K562 (cell line): ENCODE results near the gene SLC25A21. TPM values are rescaled to one million over a fixed set of nuclear protein-coding genes. Genes with fewer than 3 reads are reported as not detected.

Experiments
- EHMT2 ChIP-seq: fragments of 450-650 bp; IDR thresholded peaks from 2 replicates; pipeline ENCODE4 v1.6.1; 2018; ENCODE audit warnings: antibody characterized with exemption
- FOS ChIP-seq: IDR thresholded peaks from 3 replicates; pipeline ENCODE4 v1.6.1; 2011; ENCODE audit not compliant: insufficient read length; ENCODE audit errors: extremely low read depth
- FOXP1 ChIP-seq: sonication (generic); formaldehyde crosslinking; IDR thresholded peaks from 2 replicates; pipeline ENCODE4 v1.8.0; 2022; ENCODE audit warnings: mild to moderate bottlenecking, missing genetic modification reagents
- GATAD2B ChIP-seq: fragments of 450-650 bp; IDR thresholded peaks from 2 replicates; pipeline ENCODE4 v1.6.1; 2017; ENCODE audit warnings: mild to moderate bottlenecking, borderline replicate concordance
- HIVEP1 ChIP-seq: fragments of 250-450 bp; sonication (Bioruptor Pico); IDR thresholded peaks from 2 replicates; pipeline ENCODE4 v1.4.0; 2020; ENCODE audit warnings: mild to moderate bottlenecking
- KDM5B ChIP-seq: fragments of 200-600 bp; sonication (generic); IDR thresholded peaks from 2 replicates; pipeline ENCODE4 v1.6.1; 2012; ENCODE audit warnings: low read depth, mild to moderate bottlenecking, moderate library complexity, low read length, control low read depth, inconsistent platforms; ENCODE audit not compliant: insufficient replicate concordance
- MNT ChIP-seq, 2 experiments: fragments of 450-650 bp; conservative IDR thresholded peaks; 2 replicates each; pipeline ENCODE4 v1.6.1; 2017; ENCODE audit warnings: mild to moderate bottlenecking in 2 of 2, moderate library complexity in 2 of 2
- MTA3 ChIP-seq: fragments of 450-650 bp; formaldehyde crosslinking; IDR thresholded peaks from 2 replicates; pipeline ENCODE4 v1.6.1; 2017; ENCODE audit warnings: mild to moderate bottlenecking, borderline replicate concordance
- NR0B1 ChIP-seq: fragments of 450-650 bp; IDR thresholded peaks from one replicate; pipeline ENCODE4 v1.6.1; 2018; ENCODE audit warnings: mild to moderate bottlenecking, moderate library complexity; ENCODE audit not compliant: partially characterized antibody
- NR3C1 ChIP-seq: sonication (generic); formaldehyde crosslinking; IDR thresholded peaks from 2 replicates; pipeline ENCODE4 v1.8.1; 2022; ENCODE audit warnings: missing genetic modification reagents
- OTX1 ChIP-seq: fragments of 450-650 bp; formaldehyde crosslinking; IDR thresholded peaks from 2 replicates; pipeline ENCODE4 v1.4.0; 2022; ENCODE audit warnings: mild to moderate bottlenecking
- PHB ChIP-seq: fragments of 250-450 bp; sonication (Bioruptor Pico); IDR thresholded peaks from 2 replicates; pipeline ENCODE4 v1.5.0; 2021
- POLR3G ChIP-seq: IDR thresholded peaks from 2 replicates; pipeline ENCODE4 v1.6.1; 2011; ENCODE audit not compliant: insufficient read length, insufficient replicate concordance; ENCODE audit errors: extremely low read depth
- PPARD ChIP-seq: fragments of 250-450 bp; sonication (Bioruptor Pico); IDR thresholded peaks from 2 replicates; pipeline ENCODE4 v1.8.0; 2022; ENCODE audit warnings: inconsistent platforms, mild to moderate bottlenecking, moderate library complexity
- PURB ChIP-seq: sonication (generic); formaldehyde crosslinking; IDR thresholded peaks from 2 replicates; pipeline ENCODE4 v1.9.0; 2021; ENCODE audit warnings: low read depth, mild to moderate bottlenecking, missing genetic modification reagents
- SAFB ChIP-seq: fragments of 200-400 bp; formaldehyde crosslinking; IDR thresholded peaks from 2 replicates; pipeline ENCODE4 v1.6.1; 2017; ENCODE audit warnings: low read depth, low read length, borderline replicate concordance
- TBP ChIP-seq: optimal IDR thresholded peaks from 2 replicates; pipeline ENCODE3; 2011; ENCODE audit warnings: low read depth, low read length, improper control_type of control experiment
- TFE3 ChIP-seq: fragments of 450-650 bp; formaldehyde crosslinking; IDR thresholded peaks from 2 replicates; pipeline ENCODE4 v1.4.0; 2020; ENCODE audit warnings: mild to moderate bottlenecking, mixed read lengths
- U2AF2 ChIP-seq: fragments of 200-400 bp; formaldehyde crosslinking; optimal IDR thresholded peaks from 2 replicates; pipeline ENCODE3; 2017; ENCODE audit warnings: low read depth, mild to moderate bottlenecking, low read length
- ZFPM2 ChIP-seq: fragments of 250-450 bp; sonication (Bioruptor Pico); IDR thresholded peaks from 2 replicates; pipeline ENCODE4 v1.5.1; 2022; ENCODE audit warnings: mild to moderate bottlenecking
- ZNF253 ChIP-seq: fragments of 250-450 bp; sonication (Bioruptor Pico); conservative IDR thresholded peaks from 2 replicates; pipeline ENCODE4 v1.6.1; 2021; ENCODE audit warnings: mild to moderate bottlenecking
- ZNF354B ChIP-seq: fragments of 250-450 bp; sonication (Bioruptor Pico); IDR thresholded peaks from 2 replicates; pipeline ENCODE4 v1.4.0; 2020
- ZNF384 ChIP-seq: IDR thresholded peaks from 2 replicates; pipeline ENCODE4 v1.6.1; 2012; ENCODE audit warnings: low read depth, low read length, improper control_type of control experiment
- ZNF695 ChIP-seq: fragments of 450-650 bp; formaldehyde crosslinking; IDR thresholded peaks from 2 replicates; pipeline ENCODE4 v1.4.0; 2020; ENCODE audit warnings: mild to moderate bottlenecking, moderate library complexity
- polyA plus RNA-seq, 8 experiments: library from polyadenylated mRNA; depleted of rRNA in 4 of 8; stranded (reverse) in 5 of 8; unstranded in 3 of 8; fragments of >200 nt; fragmentation: Nextera tagmentation in 2 of 8; fragmentation: Illumina TruSeq in 1 of 8; extraction: Ambion mirVana in 2 of 8; extraction: Trizol in 1 of 8; gene quantifications; 2 replicates each; pipeline versions ENCODE4 v1.2.1 to v1.2.3, GENCODE V29; 2011 to 2014; ENCODE audit warnings: inconsistent platforms in 1 of 8, missing spikeins in 1 of 8
- total RNA-seq, 7 experiments: library from RNA; depleted of rRNA in 6 of 7; stranded (reverse); fragments of >200 nt in 6 of 7; fragmentation: Illumina TruSeq in 2 of 7; extraction: Trizol in 2 of 7; gene quantifications; 2 replicates each; pipeline versions ENCODE4 v1.2.1 to v1.2.3, GENCODE V29; 2011 to 2021; ENCODE audit warnings: low replicate concordance in 1 of 7
- TF ChIP-seq, protein P1 (sequence below): sonication (generic); formaldehyde crosslinking; IDR thresholded peaks from 2 replicates; pipeline ENCODE4 v1.8.0; 2022; ENCODE audit warnings: missing genetic modification reagents, mild to moderate bottlenecking, borderline replicate concordance

Gene SLC25A21
- total and polyA plus RNA-seq, 9 of the 15 experiments (the other 6 are each of a cell fraction or from before 2014, with no cell fraction given), result 15.2 to 46.7 (median 28.7) TPM

- TF ChIP-seq MNT (conservative IDR thresholded peaks at IDR 0.05), result peak in 1 of 2 experiments; percentile 47; a peak in 2 of 4 replicates
- TF ChIP-seq ZNF253 (CRISPR knock-in tag), result 0 out of 2 replicates have a peak, but pooled peaks have one; percentile 39
- no peak for TF ChIP-seq PURB (CRISPR knock-in tag)
- no peak for TF ChIP-seq FOXP1 (CRISPR knock-in tag)
- peak; percentile 72; the same call in 1 of the 2 replicates for TF ChIP-seq GATAD2B
- no peak for TF ChIP-seq U2AF2
- TF ChIP-seq ZFPM2 (CRISPR knock-in tag), result no peak
- no peak for TF ChIP-seq PPARD (CRISPR knock-in tag)
- TF ChIP-seq SAFB, result peak; percentile 95
- no peak for TF ChIP-seq EHMT2
- no peak for TF ChIP-seq PHB (CRISPR knock-in tag)
- TF ChIP-seq OTX1 (CRISPR knock-in tag), result no peak
- TF ChIP-seq POLR3G, result no peak
- TF ChIP-seq ZNF384, result 0 out of 2 replicates have a peak, but pooled peaks have one; percentile 46
- TF ChIP-seq FOS, result no peak
- TF ChIP-seq NR0B1, result no peak
- peak; percentile 60 for TF ChIP-seq TBP
- no peak for TF ChIP-seq ZNF695 (CRISPR knock-in tag)
- no peak for TF ChIP-seq HIVEP1
- TF ChIP-seq ZNF354B (CRISPR knock-in tag), result no peak
- TF ChIP-seq, protein P1, sequence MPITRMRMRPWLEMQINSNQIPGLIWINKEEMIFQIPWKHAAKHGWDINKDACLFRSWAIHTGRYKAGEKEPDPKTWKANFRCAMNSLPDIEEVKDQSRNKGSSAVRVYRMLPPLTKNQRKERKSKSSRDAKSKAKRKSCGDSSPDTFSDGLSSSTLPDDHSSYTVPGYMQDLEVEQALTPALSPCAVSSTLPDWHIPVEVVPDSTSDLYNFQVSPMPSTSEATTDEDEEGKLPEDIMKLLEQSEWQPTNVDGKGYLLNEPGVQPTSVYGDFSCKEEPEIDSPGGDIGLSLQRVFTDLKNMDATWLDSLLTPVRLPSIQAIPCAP (CRISPR knock-in tag), result no peak
- TF ChIP-seq KDM5B, result peak; percentile 79
- no peak for TF ChIP-seq NR3C1 (CRISPR knock-in tag)
- peak; percentile 77 for TF ChIP-seq MTA3
- TF ChIP-seq TFE3 (CRISPR knock-in tag), result no peak
Measured at GRCh38 chr14:37197421-37198272, 25.2 kb upstream of the SLC25A21 start, which contains the start of gene MIPOL1 (continued).
